ENCODE results near the gene LCORL. TPM values are rescaled to one million over a fixed set of nuclear protein-coding genes. Genes with fewer than 3 reads are reported as not detected.
"Not testable (repeated sequence)": the region's sequence is repeated elsewhere in the genome, so short reads cannot be mapped to it uniquely, and the experiment has no call there.

The LCORL gene
- total RNA-seq, 1 experiment from 2014 or later, result 11.3 TPM

DNA sequence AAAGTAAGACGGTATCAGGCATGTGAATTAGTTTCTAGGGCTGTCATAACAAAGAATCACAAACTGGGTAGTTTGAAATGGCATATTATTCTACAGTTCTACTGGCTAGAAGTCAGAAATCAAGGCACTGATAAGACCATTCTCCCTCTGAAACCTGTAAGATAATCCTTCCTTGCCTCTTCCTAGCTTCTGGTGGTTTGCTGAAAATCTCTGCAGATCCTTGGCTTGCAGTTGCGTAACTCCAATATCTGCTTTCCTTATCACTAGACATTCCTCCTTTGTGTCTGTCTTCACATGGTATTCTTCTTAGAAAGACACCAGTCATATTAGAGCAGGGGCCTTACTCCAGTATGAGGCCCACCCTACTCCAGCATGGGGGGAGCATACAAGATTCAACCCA, 19.6 kb upstream of the LCORL start:
- H3K4me1 Mint-ChIP-seq (ENCODE audit: low read depth, unreplicated experiment), result peaks cover 10% of the 10 kb centered on the region
- BruUV-seq (replicated peaks), result no TSS peak
- H3K4me3 Mint-ChIP-seq (ENCODE audit: unreplicated experiment), result no peak overlapping the region
- Histone ChIP-seq H3K4me3 (ENCODE audit: low read depth, low read length) (no peak overlapping the region), H3K36me3 (ENCODE audit: control insufficient read depth, insufficient read depth, low read length) (no peaks in the 10 kb centered on the region), H3K9me3 (no peaks in the 10 kb centered on the region), H3K27me3 (replicated peaks; ENCODE audit: control insufficient read depth, insufficient read depth, low read length) (no peaks in the 10 kb centered on the region), H3K4me1 (peaks cover 9% of the 10 kb centered on the region; the same call in 1 of the 2 replicates)
- H3K27me3 Mint-ChIP-seq (ENCODE audit: insufficient read depth, unreplicated experiment), result no peaks in the 10 kb centered on the region
- intact Hi-C loops (cut with micrococcal nuclease; ENCODE audit: unreplicated experiment), result no loop called here
- DNase-seq, result peak; percentile 18 to 40
- H3K36me3 Mint-ChIP-seq (ENCODE audit: insufficient read depth, unreplicated experiment), result no peaks in the 10 kb centered on the region
- H3K27ac Mint-ChIP-seq (ENCODE audit: unreplicated experiment), result no peak overlapping the region
- TF ChIP-seq, protein P1, sequence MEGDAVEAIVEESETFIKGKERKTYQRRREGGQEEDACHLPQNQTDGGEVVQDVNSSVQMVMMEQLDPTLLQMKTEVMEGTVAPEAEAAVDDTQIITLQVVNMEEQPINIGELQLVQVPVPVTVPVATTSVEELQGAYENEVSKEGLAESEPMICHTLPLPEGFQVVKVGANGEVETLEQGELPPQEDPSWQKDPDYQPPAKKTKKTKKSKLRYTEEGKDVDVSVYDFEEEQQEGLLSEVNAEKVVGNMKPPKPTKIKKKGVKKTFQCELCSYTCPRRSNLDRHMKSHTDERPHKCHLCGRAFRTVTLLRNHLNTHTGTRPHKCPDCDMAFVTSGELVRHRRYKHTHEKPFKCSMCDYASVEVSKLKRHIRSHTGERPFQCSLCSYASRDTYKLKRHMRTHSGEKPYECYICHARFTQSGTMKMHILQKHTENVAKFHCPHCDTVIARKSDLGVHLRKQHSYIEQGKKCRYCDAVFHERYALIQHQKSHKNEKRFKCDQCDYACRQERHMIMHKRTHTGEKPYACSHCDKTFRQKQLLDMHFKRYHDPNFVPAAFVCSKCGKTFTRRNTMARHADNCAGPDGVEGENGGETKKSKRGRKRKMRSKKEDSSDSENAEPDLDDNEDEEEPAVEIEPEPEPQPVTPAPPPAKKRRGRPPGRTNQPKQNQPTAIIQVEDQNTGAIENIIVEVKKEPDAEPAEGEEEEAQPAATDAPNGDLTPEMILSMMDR (IDR thresholded peaks at IDR 0.05; ENCODE audit: insufficient read depth in 1 of 2, low read depth in 1 of 2, low read length in 1 of 2, severe bottlenecking in 1 of 2, unreplicated experiment in 1 of 2), result no peak
- CTCF ChIA-PET, result no interaction called here
- no peaks in the 10 kb centered on the region for H3K9me3 Mint-ChIP-seq (ENCODE audit: unreplicated experiment)
- POLR2A ChIA-PET, result no interaction called here

DNA sequence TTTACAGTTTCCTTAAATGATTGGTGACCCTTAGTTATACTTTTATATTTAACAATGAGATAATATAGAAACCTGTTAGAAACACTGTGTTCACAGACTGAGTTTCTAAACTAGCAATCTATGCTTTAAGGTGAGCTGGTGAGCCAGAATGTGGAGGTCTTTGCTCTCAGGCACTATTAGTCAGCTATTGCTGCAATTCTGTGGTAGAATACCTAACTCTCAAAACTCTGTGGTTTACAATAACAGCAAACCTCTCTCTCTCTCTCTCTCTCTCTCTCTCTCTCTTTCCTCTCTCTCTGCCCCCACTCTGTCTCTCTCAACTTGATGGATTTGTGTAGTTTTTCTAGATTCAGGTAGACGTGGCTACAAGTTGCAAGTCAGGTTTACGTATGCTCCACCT, 17.6 kb upstream of the LCORL start:
- TF ChIP-seq, protein P1 (IDR thresholded peaks at IDR 0.05; ENCODE audit: insufficient read depth in 1 of 2, low read depth in 1 of 2, low read length in 1 of 2, severe bottlenecking in 1 of 2, unreplicated experiment in 1 of 2), result no peak
- Mint-ChIP-seq H3K27me3 (ENCODE audit: insufficient read depth, unreplicated experiment) (peaks cover 2% of the 10 kb centered on the region), H3K9me3 (ENCODE audit: unreplicated experiment) (no peaks in the 10 kb centered on the region), H3K4me1 (ENCODE audit: low read depth, unreplicated experiment) (peaks cover 10% of the 10 kb centered on the region), H3K27ac (ENCODE audit: unreplicated experiment) (no peak overlapping the region), H3K4me3 (ENCODE audit: unreplicated experiment) (no peak overlapping the region), H3K36me3 (ENCODE audit: insufficient read depth, unreplicated experiment) (no peaks in the 10 kb centered on the region)
- no peak overlapping the region for H3K4me3 ChIP-seq (ENCODE audit: low read depth, low read length)
- intact Hi-C loops (cut with micrococcal nuclease; ENCODE audit: unreplicated experiment), result no loop called here
- H3K36me3 ChIP-seq (ENCODE audit: control insufficient read depth, insufficient read depth, low read length), result no peaks in the 10 kb centered on the region
- no peaks in the 10 kb centered on the region for H3K9me3 ChIP-seq
- peaks cover 9% of the 10 kb centered on the region; the same call in 1 of the 2 replicates for H3K4me1 ChIP-seq
- ChIA-PET CTCF (no interaction called here), POLR2A (no interaction called here)
- no peaks in the 10 kb centered on the region for H3K27me3 ChIP-seq (replicated peaks; ENCODE audit: control insufficient read depth, insufficient read depth, low read length)
- no peak for DNase-seq
- BruUV-seq (replicated peaks), result no TSS peak

DNA sequence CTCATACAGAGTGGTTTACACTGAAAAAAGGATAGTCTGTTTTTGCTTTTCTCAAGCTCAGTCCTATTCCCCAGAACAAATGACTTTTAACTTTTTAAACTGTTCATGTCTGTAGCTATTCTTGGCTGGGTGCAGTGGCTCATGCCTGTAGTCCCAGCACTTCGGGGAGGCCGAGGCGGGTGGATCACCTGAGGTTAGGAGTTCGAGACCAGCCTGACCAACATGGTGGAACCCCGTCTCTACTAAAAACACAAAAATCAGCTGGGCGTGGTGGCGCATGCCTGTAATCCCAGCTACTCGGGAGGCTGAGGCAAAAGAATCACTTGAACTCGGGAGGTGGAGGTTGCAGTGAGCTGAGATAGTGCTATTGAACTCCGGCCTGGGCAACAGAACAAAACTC, 14.8 kb upstream of the LCORL start:
- H3K27me3 Mint-ChIP-seq (ENCODE audit: insufficient read depth, unreplicated experiment); H3K9me3 ChIP-seq; H3K4me1 Mint-ChIP-seq (ENCODE audit: low read depth, unreplicated experiment); H3K36me3 ChIP-seq (ENCODE audit: control insufficient read depth, insufficient read depth, low read length); H3K36me3 Mint-ChIP-seq (ENCODE audit: insufficient read depth, unreplicated experiment); H3K9me3 Mint-ChIP-seq (ENCODE audit: unreplicated experiment); H3K27me3 ChIP-seq (replicated peaks; ENCODE audit: control insufficient read depth, insufficient read depth, low read length); H3K27ac Mint-ChIP-seq (ENCODE audit: unreplicated experiment); CTCF ChIA-PET; H3K4me3 Mint-ChIP-seq (ENCODE audit: unreplicated experiment); H3K4me1 ChIP-seq; H3K4me3 ChIP-seq (ENCODE audit: low read depth, low read length); POLR2A ChIA-PET; BruUV-seq (replicated peaks); intact Hi-C loops (cut with micrococcal nuclease; ENCODE audit: unreplicated experiment); DNase-seq: not testable (repeated sequence)

DNA sequence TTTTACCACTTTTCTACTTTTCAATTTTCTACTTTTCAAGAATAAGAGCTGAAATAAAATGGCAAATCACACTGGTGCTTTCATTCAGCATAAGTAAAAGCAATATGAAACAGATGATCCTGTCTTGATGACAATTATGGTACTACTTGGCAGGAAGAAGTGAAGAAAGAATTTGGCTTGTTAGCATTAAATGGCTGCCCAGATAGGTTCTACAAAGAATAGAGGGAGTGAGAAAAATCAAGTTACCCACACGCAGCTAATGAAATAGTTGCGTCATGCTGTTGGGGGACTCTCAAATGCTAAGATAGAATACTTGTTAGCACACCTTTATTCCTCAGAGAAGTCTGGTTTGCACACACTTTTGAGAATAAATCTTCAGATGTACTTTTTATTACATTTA, 12.5 kb upstream of the LCORL start:
- no peaks in the 10 kb centered on the region for H3K36me3 Mint-ChIP-seq (ENCODE audit: insufficient read depth, unreplicated experiment)
- no TSS peak for BruUV-seq (replicated peaks)
- Histone ChIP-seq H3K9me3 (no peaks in the 10 kb centered on the region), H3K36me3 (ENCODE audit: control insufficient read depth, insufficient read depth, low read length) (no peaks in the 10 kb centered on the region), H3K4me3 (ENCODE audit: low read depth, low read length) (no peak overlapping the region), H3K27me3 (replicated peaks; ENCODE audit: control insufficient read depth, insufficient read depth, low read length) (no peaks in the 10 kb centered on the region), H3K4me1 (no peaks in the 10 kb centered on the region)
- TF ChIP-seq, protein P1 (IDR thresholded peaks at IDR 0.05; ENCODE audit: insufficient read depth in 1 of 2, low read depth in 1 of 2, low read length in 1 of 2, severe bottlenecking in 1 of 2, unreplicated experiment in 1 of 2), result no peak
- no peaks in the 10 kb centered on the region for H3K9me3 Mint-ChIP-seq (ENCODE audit: unreplicated experiment)
- ChIA-PET CTCF (no interaction called here), POLR2A (no interaction called here)
- no peaks in the 10 kb centered on the region for H3K4me1 Mint-ChIP-seq (ENCODE audit: low read depth, unreplicated experiment)
- no peak for DNase-seq
- H3K27ac Mint-ChIP-seq (ENCODE audit: unreplicated experiment), result no peak overlapping the region
- H3K4me3 Mint-ChIP-seq (ENCODE audit: unreplicated experiment), result no peak overlapping the region
- peaks cover 11% of the 10 kb centered on the region for H3K27me3 Mint-ChIP-seq (ENCODE audit: insufficient read depth, unreplicated experiment)
- intact Hi-C loops (cut with micrococcal nuclease; ENCODE audit: unreplicated experiment), result no loop called here
